ENCODE measurements around the gene CBX8. TPM values are rescaled to one million over a fixed set of nuclear protein-coding genes. Genes with fewer than 3 reads are reported as not detected.
A peak's percentile ranks its signal among the peaks of the same experiment; 100 is the strongest.

The CBX8 gene
- total and polyA plus RNA-seq, 2 of the 8 experiments (the other 6 are each of a cell fraction or from before 2014, with no cell fraction given): 0.09 to 2.1 TPM

DNA sequence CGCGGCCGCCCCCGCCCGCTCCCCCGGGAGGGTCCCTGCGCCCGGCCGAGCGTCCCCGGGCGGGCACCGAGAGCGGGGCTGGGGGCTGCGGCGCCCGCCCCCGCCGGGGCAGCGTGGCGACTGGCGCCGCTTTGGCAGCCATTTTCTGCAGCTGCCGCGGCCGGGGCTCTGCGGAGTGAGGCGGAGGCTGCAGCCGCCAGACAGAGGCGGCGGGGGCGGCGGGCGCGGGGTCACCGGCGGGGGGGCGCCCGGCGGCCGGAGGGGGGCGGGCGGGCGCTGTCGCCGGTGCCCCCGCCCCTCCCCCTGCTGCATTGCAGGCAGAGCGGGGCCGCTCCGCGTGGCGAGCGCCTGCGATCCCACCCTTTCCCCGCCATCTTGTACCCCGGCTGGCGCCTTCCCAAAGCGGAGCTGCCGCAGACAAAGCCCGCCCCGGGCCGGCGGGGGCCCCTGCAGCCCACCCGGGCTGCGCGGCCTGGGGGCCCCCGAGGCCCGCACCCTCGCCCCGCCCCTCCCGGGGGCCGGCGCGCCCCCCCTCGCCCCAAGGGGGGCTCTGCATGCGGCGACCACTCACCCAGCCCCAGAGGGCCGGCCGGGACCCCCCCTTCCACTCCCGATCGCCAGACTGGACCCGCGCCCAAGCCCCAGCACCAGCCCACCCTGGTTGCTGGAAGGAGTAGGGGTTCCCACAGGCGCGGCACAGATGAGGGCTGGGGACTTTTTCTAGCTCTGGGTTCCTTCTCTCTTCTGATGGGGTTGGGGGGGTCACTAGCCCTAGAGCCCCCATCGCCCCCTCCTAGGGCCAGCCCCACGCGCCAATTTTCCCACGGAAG, 16.6 kb upstream of the CBX8 start (continued):
- no peak for TF ChIP-seq SIRT6 (IDR thresholded peaks at IDR 0.05; ENCODE audit: low read length)
- no peak for TF ChIP-seq EP300 (IDR thresholded peaks at IDR 0.05; ENCODE audit: borderline replicate concordance in 1 of 2, low read depth in 2 of 2, low read length in 2 of 2)
- TF ChIP-seq KDM5A (IDR thresholded peaks at IDR 0.05; ENCODE audit: low read length): no peak
- 0 out of 2 replicates have a peak, but pooled peaks have one; percentile 15 for TF ChIP-seq EGR1 (IDR thresholded peaks at IDR 0.05; ENCODE audit: borderline replicate concordance, low read depth, low read length)
- no peak for TF ChIP-seq ASH2L (IDR thresholded peaks at IDR 0.05; ENCODE audit: low read length)
- no peak for TF ChIP-seq POU5F1 (IDR thresholded peaks at IDR 0.05; ENCODE audit: low read depth, low read length)
- TF ChIP-seq POLR2A (IDR thresholded peaks at IDR 0.05; ENCODE audit: control extremely low read depth in 1 of 2, low read depth in 2 of 2, low read length in 2 of 2): peak in 1 of 2 experiments; percentile 24; a peak in 1 of 3 replicates
- no peak for TF ChIP-seq CHD2 (IDR thresholded peaks at IDR 0.05; ENCODE audit: low read length)
- no peak for TF ChIP-seq CHD1 (IDR thresholded peaks at IDR 0.05; ENCODE audit: low read depth, low read length)
- TF ChIP-seq, protein P1, sequence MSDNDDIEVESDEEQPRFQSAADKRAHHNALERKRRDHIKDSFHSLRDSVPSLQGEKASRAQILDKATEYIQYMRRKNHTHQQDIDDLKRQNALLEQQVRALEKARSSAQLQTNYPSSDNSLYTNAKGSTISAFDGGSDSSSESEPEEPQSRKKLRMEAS (IDR thresholded peaks at IDR 0.05): peak; percentile 87
- TF ChIP-seq BRCA1 (IDR thresholded peaks at IDR 0.05; ENCODE audit: low read depth, low read length): no peak
- TF ChIP-seq CBX8 (IDR thresholded peaks at IDR 0.05; ENCODE audit: borderline replicate concordance, low read depth, low read length): no peak
- no peak for TF ChIP-seq TCF12 (IDR thresholded peaks at IDR 0.05; ENCODE audit: low read depth, low read length)
- TF ChIP-seq HDAC6 (IDR thresholded peaks at IDR 0.05; ENCODE audit: low read depth, low read length): no peak
- TF ChIP-seq SUZ12 (IDR thresholded peaks at IDR 0.05; ENCODE audit: low read length): no peak
- no peak for TF ChIP-seq GTF2F1 (IDR thresholded peaks at IDR 0.05; ENCODE audit: borderline replicate concordance, low read depth, low read length)
- TF ChIP-seq TBP (IDR thresholded peaks at IDR 0.05; ENCODE audit: low read depth, low read length): no peak
- TF ChIP-seq, protein P2, sequence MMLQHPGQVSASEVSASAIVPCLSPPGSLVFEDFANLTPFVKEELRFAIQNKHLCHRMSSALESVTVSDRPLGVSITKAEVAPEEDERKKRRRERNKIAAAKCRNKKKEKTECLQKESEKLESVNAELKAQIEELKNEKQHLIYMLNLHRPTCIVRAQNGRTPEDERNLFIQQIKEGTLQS (IDR thresholded peaks at IDR 0.05; ENCODE audit: insufficient read depth, low read depth, low read length): no peak
- no peak for TF ChIP-seq BCL11A (IDR thresholded peaks at IDR 0.05; ENCODE audit: low read depth in 2 of 2, low read length in 2 of 2)
- TF ChIP-seq SP2 (IDR thresholded peaks at IDR 0.05; ENCODE audit: low read length): no peak
- TF ChIP-seq RNF2 (IDR thresholded peaks at IDR 0.05; ENCODE audit: borderline replicate concordance, low read depth, low read length, missing control alignments, poor library complexity, severe bottlenecking): no peak
- no peak for TF ChIP-seq PHF8 (conservative IDR thresholded peaks at IDR 0.05; ENCODE audit: low read depth, low read length)
- TF ChIP-seq RBBP5 (IDR thresholded peaks at IDR 0.05; ENCODE audit: borderline replicate concordance, low read depth, low read length): no peak
- no peak for TF ChIP-seq JUN (IDR thresholded peaks at IDR 0.05; ENCODE audit: low read depth, low read length)
- TF ChIP-seq KDM1A (IDR thresholded peaks at IDR 0.05; ENCODE audit: borderline replicate concordance, low read length): no peak

Data from H1 (cell line).